Panc1 (cell line): ENCODE results near the gene ZNF236.

Experiments
- CTCF ChIP-seq: fragments of 450-650 bp; IDR thresholded peaks from 2 replicates; pipeline ENCODE4 v1.5.1; 2017; ENCODE audit warnings: mild to moderate bottlenecking
- POLR2AphosphoS5 ChIP-seq: IDR thresholded peaks from 2 replicates; pipeline ENCODE4 v1.6.1; 2012; ENCODE audit warnings: mild to moderate bottlenecking, low read depth, low read length, moderate library complexity
- SIN3A ChIP-seq: IDR thresholded peaks from 2 replicates; pipeline ENCODE4 v1.6.1; 2012; ENCODE audit warnings: low read depth, mild to moderate bottlenecking, low read length, moderate library complexity, borderline replicate concordance; ENCODE audit not compliant: insufficient read depth

- TF ChIP-seq CTCF (no peak), POLR2AphosphoS5 (no peak), SIN3A (no peak)
These were observed 118.9 kb downstream of the ZNF236 start for GRCh38 chr18:76941284-76941683.
